GM19395 (cell line): ENCODE data around the gene ELMO1.

ENCODE experiments used
- ATAC-seq: cut with Tn5 transposase; IDR thresholded peaks from one replicate; pipeline ENCODE4 v1.9.1; 2021; ENCODE audit warnings: mild to moderate bottlenecking, moderate library complexity; ENCODE audit not compliant: unreplicated experiment

ELMO1 gene

DNA sequence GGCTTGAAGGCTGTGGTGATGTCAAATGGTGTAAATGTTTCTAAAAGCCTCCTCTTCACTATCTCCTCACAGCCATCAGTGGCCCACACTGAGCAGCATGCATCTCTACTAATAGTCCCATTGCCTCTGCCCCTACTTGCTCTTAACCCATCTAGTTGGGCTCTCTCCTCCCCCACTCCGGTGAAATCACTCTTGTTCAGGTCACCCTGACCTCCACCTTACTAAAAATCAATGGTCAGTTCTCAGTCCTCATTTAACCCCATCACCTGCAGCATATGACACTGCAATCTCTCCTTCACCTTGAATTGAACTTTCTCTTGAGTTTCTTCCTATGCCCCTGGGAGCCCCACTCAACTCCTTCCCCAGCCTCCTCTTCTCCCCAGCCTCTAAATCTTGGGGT is 369.2 kb downstream of the ELMO1 start:
- ATAC-seq, result no peak

- ATAC-seq, result no peak
Observed at GRCh38 chr7:37076668-37077067, 372.0 kb downstream of the ELMO1 start.

DNA sequence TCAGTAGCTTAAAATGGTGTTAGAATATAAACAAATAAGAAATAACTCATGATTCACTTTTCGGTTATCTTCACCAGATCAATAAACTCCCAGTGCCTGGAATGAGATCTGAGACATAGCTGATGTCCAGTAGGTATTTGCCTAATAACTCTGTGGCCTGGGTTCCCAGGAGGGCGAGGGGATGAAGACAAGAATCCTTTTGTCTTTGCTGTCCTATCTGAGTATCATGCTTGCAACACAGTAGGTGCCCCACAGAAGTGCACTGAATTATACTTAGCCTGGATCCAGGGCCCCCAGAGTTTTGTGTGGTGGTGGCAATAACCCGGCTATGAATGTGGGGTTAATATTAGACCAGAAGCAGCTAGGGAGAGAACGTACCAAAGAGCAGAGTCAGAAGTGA is 374.3 kb downstream of the ELMO1 start:
- no peak for ATAC-seq

GRCh38 chr7:37071124-37071523 is 377.5 kb downstream of the ELMO1 start:
- no peak for ATAC-seq

DNA sequence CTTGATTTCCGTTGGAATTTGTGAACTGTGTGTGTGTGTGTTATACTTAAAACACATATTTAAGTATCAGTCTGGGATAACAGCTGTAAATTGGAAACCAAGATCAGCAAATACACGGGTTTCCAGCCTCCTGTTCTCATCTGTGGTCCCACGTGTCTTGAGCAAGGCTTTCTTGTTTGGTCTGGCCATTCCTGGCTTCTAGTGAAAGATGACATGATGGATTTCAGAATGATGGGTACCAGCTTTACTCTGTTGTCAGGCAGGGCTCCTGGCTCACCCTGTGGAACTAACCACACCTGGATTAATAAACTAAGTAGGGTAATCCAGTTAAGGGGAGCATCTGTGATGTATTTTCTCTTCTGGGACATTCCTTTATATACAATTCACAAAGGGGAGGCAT is 378.2 kb downstream of the ELMO1 start:
- ATAC-seq, result no peak

DNA sequence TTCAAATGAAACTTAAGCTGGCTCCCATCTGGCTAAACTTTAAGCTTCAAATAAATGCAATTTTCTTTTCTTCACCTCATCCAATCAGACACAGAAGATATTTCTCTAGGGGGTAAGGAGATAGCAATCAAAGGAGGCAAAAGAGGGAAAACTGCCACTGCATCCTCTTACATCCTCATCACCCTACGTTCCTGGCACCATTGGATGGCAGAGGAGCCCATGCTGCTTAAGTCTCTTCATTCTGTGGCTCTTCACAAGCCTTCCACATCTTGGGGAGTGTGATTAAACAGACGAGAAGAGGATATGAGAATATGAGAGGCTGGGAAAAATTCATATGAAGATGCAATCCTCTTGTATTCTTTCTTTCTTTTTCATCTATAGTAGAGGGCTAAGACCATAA is 378.6 kb downstream of the ELMO1 start:
- ATAC-seq, result no peak

DNA sequence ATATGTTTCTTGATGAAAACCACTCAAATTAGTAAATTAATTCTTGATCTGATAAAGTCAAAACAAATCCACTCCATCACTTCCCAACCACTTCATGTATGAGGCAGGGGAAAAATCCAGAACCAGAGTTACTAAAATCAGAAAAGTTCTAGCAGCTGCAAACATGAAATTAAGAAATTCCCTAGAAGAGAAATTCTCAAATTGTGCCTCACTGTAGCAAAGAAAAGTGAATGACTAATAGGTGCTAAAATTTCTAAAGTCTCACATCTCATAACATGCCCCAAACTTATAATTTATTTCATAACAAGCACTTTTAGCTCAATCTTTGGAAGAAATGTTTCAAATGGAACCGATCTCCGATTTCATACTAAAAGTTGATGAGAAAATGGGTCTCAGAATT is 379.3 kb downstream of the ELMO1 start:
- ATAC-seq, result no peak

DNA sequence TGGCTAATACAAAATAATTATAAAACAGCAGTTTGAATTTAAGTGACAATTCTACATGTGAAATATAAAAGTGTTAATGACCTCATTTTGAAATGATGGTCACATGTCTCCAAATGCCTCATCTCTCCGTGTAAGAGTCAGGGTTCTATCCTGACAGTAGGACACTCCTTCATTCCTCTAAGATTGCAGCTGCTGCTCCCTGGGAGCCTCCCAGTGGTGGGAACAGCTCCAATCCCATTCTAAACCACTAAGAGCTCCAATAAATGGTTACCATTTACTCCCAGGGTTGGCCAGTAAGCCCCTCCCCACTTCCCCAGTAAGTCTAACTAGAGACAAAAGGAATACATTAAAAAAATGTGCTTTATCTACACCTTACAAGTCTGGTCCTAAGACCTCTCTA is 379.8 kb downstream of the ELMO1 start:
- ATAC-seq, result no peak

- ATAC-seq, result no peak
Observed at GRCh38 chr7:37068038-37068437, 380.6 kb downstream of the ELMO1 start.

DNA sequence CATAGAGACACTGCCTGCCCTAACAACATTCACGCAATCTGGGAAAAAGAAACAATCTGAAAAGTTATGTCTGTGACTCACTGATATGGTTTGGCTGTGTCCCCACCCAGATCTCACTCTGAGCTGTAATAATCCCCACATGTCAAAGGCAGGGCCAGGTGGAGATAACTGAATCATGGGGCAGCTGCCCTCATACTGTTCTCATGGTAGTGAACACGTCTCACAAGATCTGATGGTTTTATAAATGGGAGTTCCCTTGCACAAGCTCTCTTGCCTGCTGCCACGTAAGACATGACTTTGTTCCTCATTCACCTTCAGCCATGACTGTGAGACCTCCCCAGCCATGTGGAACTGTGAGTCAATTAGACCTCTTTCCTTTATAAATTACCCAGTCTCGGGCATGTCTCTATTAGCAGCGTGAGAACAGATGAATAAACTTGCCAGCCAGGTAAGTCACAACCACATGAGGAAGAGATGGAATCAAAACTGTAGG is 382.8 kb downstream of the ELMO1 start:
- peak; percentile 63 for ATAC-seq

- ATAC-seq, result no peak
Observed at GRCh38 chr7:37062560-37062859, 386.2 kb downstream of the ELMO1 start.

GRCh38 chr7:37061849-37062559 is 386.7 kb downstream of the ELMO1 start:
- no peak for ATAC-seq

DNA sequence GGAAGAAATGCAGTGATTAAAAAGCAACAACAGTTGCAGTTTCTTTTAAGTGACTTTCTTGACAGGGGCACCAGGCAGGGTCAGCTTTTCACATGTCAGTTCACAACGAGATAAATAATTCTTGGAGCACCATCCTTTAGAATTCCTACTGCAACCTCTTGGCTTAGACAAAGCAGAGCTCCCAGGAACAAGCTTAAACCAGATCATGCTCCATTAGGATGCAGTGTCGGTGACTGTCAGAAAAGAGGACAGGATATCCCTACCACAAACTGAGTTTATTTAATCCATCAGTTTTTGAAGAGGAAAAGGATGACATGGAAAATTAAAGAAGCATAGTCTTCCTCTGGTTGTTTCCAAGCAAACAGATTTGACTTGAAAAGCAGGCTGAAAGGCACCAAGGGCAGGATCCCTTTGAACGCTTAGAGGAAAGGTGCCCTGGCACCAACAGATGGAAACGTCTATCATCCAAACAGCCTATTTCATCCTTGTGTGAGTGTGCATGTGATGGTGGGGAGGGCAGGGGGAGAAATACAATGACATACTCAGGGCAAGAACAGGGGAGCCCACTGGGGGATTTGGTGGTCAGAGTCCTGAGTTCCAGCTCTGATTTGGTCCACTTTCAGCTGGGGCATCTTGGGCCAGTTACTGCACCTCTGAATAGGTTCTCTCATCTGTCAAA is 392.3 kb downstream of the ELMO1 start:
- no peak for ATAC-seq

GRCh38 chr7:37054624-37055241 is 393.9 kb downstream of the ELMO1 start:
- ATAC-seq, result no peak

GRCh38 chr7:37052705-37053104 is 396.0 kb downstream of the ELMO1 start:
- no peak for ATAC-seq

DNA sequence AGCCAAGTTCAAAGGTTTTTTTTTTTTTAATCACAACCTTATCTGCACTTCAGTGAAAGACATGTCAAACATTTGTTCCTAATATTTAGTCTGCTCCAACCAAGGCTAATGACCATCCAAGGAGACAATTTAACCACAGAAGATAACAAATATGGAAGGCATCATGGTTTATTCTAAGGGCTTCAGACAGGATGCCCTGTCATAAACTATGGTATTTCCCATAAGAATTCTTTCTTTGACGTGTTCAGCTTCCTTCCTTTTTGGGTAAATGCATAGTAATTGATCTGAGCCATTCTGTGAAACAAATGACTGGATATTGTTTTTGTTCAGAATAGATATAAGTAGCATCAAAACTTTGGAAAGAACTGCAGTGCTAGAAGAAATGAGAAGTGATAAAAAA is 397.9 kb downstream of the ELMO1 start:
- ATAC-seq, result no peak

DNA sequence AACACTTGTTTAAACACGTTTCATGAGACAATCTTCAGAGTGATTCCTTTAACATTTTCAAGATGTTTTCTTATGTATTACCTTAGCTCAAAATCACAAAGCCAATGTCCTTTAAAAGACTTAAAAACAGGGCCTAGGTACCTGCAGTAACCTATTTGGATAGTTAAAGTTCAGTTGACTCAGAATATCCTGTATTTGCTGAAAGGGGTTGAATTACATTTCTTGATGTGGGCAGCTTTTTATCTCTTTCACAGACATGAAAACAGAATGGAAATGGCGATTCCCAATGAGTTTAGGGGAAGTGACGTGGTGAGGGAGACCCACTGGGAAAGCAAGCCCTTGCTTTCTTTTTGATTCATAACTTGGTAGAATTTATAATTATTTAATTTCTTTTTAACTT is 400.0 kb downstream of the ELMO1 start:
- no peak for ATAC-seq

DNA sequence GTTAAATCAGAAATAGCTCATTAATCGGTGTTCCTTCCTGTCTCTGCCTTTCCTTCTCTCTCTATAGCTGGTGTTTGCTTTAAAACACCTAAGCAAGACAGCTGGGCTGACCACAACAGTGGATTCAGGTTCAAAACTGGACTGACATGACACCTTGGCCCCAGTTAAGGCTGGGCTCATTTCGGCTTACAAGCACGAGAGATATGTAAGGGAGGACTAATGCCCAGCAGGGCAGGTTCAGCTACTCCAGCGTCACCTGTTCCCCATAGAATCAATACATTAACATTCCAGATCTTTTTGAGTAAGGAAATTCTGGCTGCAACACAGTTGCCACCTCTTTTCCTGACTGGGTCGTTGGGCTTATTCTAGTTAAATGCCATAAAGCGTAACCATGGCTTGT is 401.4 kb downstream of the ELMO1 start:
- no peak for ATAC-seq

- ATAC-seq, result no peak
Observed at GRCh38 chr7:37046531-37047079, 402.1 kb downstream of the ELMO1 start.

- no peak for ATAC-seq
Observed at GRCh38 chr7:37045681-37046179, 402.9 kb downstream of the ELMO1 start.

- ATAC-seq, result no peak
Observed at GRCh38 chr7:37041461-37041860, 407.2 kb downstream of the ELMO1 start.

DNA sequence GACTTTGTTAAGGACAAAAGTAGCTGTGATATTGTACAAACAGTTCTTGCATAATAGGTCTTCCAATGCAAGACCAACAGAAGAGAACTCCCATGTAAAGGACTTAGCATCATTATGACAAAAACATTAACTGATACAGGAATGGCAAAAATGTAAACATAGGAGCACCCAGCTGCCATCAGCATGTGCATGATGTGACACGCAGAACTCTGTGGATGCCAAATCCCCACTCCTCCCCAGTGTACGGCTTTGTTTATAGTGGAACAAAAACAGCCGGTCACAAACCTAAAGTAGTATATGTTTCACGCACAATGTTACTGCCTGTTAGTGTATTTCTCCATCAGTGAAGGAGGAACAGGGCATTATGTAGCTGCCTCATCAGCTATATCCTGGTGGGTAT is 408.3 kb downstream of the ELMO1 start:
- ATAC-seq, result no peak
